Measurements from ENCODE around the gene C17orf107. TPM values are rescaled to one million over a fixed set of nuclear protein-coding genes. Genes with fewer than 3 reads are reported as not detected.

The C17orf107 gene
- total and polyA plus RNA-seq, 9 of the 15 experiments (the other 6 are each of a cell fraction or from before 2014, with no cell fraction given) = 0.05 to 0.29 (median 0.07) TPM; not detected in 4

DNA sequence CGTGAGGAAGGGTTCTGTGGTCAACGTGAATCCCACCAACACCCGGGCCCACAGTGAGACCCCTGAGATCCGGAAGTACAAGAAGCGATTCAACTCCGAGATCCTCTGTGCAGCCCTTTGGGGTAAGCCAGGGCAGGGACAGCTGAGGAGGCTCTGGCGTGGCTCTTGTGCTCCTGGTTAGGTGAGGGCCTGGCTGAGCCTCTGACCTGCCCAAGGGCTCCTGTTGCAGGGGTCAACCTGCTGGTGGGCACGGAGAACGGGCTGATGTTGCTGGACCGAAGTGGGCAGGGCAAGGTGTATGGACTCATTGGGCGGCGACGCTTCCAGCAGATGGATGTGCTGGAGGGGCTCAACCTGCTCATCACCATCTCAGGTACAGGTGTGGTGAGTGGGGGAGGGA is 4.2 kb upstream of the C17orf107 start:
- Histone ChIP-seq H3K79me2 (ENCODE audit: control insufficient read depth, insufficient read depth, low read length) (no peaks in the 10 kb centered on the region), H3K36me3 (ENCODE audit: control insufficient read depth, insufficient read depth, low read length) (peaks cover 65% of the 10 kb centered on the region; the same call in 2 of the 3 replicates), H2AFZ (ENCODE audit: low read depth, low read length) (no peak overlapping the region), H3K9me1 (ENCODE audit: control insufficient read depth, insufficient read depth, low read length) (no peaks in the 10 kb centered on the region), H4K20me1 (replicated peaks; ENCODE audit: control insufficient read depth, insufficient read depth, low read length) (no peaks in the 10 kb centered on the region), H3K9ac (ENCODE audit: insufficient read depth in 1 of 2, low read depth in 2 of 2, low read length in 2 of 2) (no peak overlapping the region), H3K4me3 (no peak overlapping the region), H3K27me3 (ENCODE audit: control insufficient read depth in 2 of 2, insufficient read depth in 2 of 2, low read length in 2 of 2) (no peaks in the 10 kb centered on the region), H3K4me2 (ENCODE audit: insufficient read depth, low read length) (no peak overlapping the region), H3K27ac (ENCODE audit: extremely low read depth, low read depth, low read length) (no peak overlapping the region), H3K9me3 (replicated peaks; ENCODE audit: control insufficient read depth, insufficient read depth, low read depth, low read length) (no peaks in the 10 kb centered on the region), H3K4me1 (replicated peaks in 1 of 2; ENCODE audit: control insufficient read depth in 2 of 2, insufficient read depth in 2 of 2, low read length in 2 of 2) (peaks cover 0 to 19% of the 10 kb centered on the region in 2 experiments; a peak in 2 of 5 replicates)
- in situ Hi-C loops (cut with MboI) = no loop called here
- no peak for ATAC-seq
- no peak for FAIRE-seq
- no peak for DNase-seq (ENCODE audit: extremely low read depth in 1 of 4, low spot score in 3 of 4)
- BruUV-seq (replicated peaks) = no TSS peak
- TF ChIP-seq POLR2G (IDR thresholded peaks at IDR 0.05; ENCODE audit: low read depth, low read length) = 0 out of 2 replicates have a peak, but pooled peaks have one; percentile 45
- no peak for TF ChIP-seq LEF1 (IDR thresholded peaks at IDR 0.05)
- intact Hi-C loops (cut with micrococcal nuclease) = no loop called here
- 97% methylated on average over 5 of the region's 13 CpGs for WGBS (ENCODE audit: insufficient coverage, low coverage, missing lambda C conversion rate)
- ChIA-PET CTCF (ENCODE audit: low intra/inter-chr PET ratio) (no interaction called here), POLR2A (no interaction called here)

DNA sequence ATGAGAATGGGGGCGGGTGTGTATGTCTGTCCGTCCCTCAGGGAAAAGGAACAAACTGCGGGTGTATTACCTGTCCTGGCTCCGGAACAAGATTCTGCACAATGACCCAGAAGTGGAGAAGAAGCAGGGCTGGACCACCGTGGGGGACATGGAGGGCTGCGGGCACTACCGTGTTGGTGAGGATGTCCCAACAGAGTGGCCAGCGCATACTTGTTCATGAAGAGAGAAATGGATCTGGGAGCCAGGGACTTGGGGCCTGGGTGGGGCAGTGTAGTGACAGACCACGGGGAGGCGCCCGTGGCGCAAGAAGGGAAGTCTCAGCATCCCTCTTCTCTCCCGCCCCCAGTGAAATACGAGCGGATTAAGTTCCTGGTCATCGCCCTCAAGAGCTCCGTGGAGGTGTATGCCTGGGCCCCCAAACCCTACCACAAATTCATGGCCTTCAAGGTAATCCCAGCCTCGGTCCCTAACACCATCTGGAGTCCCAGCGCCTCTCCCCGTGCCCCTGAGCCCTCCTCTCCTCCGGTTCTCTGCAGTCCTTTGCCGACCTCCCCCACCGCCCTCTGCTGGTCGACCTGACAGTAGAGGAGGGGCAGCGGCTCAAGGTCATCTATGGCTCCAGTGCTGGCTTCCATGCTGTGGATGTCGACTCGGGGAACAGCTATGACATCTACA is 3.5 kb upstream of the C17orf107 start:
- no peaks in the 10 kb centered on the region for H3K9me3 ChIP-seq (replicated peaks; ENCODE audit: control insufficient read depth, insufficient read depth, low read depth, low read length)
- no peak overlapping the region for H3K4me3 ChIP-seq
- peak; percentile 22 to 32 (median 29) for DNase-seq (ENCODE audit: extremely low read depth in 1 of 4, low spot score in 3 of 4)
- ATAC-seq = peak; percentile 71
- no peaks in the 10 kb centered on the region for H4K20me1 ChIP-seq (replicated peaks; ENCODE audit: control insufficient read depth, insufficient read depth, low read length)
- peaks cover 58% of the 10 kb centered on the region; the same call in 2 of the 3 replicates for H3K36me3 ChIP-seq (ENCODE audit: control insufficient read depth, insufficient read depth, low read length)
- intact Hi-C loops (cut with micrococcal nuclease) = no loop called here
- no peak overlapping the region for H2AFZ ChIP-seq (ENCODE audit: low read depth, low read length)
- TF ChIP-seq ZBTB7A (IDR thresholded peaks at IDR 0.05; ENCODE audit: borderline replicate concordance, control insufficient read depth, low read depth, low read length) (0 out of 2 replicates have a peak, but pooled peaks have one; percentile 13), NR2F6 (CRISPR knock-in tag; IDR thresholded peaks at IDR 0.05) (no peak), ESRRA (IDR thresholded peaks at IDR 0.05; ENCODE audit: borderline replicate concordance, low read depth) (peak; percentile 85), RBM22 (IDR thresholded peaks at IDR 0.05; ENCODE audit: low read depth, low read length, poor library complexity, severe bottlenecking) (peak; percentile 36), TARDBP (IDR thresholded peaks at IDR 0.05) (no peak)
- TF ChIP-seq, protein P1, sequence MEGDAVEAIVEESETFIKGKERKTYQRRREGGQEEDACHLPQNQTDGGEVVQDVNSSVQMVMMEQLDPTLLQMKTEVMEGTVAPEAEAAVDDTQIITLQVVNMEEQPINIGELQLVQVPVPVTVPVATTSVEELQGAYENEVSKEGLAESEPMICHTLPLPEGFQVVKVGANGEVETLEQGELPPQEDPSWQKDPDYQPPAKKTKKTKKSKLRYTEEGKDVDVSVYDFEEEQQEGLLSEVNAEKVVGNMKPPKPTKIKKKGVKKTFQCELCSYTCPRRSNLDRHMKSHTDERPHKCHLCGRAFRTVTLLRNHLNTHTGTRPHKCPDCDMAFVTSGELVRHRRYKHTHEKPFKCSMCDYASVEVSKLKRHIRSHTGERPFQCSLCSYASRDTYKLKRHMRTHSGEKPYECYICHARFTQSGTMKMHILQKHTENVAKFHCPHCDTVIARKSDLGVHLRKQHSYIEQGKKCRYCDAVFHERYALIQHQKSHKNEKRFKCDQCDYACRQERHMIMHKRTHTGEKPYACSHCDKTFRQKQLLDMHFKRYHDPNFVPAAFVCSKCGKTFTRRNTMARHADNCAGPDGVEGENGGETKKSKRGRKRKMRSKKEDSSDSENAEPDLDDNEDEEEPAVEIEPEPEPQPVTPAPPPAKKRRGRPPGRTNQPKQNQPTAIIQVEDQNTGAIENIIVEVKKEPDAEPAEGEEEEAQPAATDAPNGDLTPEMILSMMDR (IDR thresholded peaks at IDR 0.05 in 2 of 3, conservative IDR thresholded peaks at IDR 0.05 in 1 of 3; ENCODE audit: insufficient read depth in 2 of 3, low read depth in 1 of 3, low read length in 3 of 3) = peak; percentile 19 to 29 (median 23); a peak in 3 of 6 replicates
- TF ChIP-seq, protein P2, sequence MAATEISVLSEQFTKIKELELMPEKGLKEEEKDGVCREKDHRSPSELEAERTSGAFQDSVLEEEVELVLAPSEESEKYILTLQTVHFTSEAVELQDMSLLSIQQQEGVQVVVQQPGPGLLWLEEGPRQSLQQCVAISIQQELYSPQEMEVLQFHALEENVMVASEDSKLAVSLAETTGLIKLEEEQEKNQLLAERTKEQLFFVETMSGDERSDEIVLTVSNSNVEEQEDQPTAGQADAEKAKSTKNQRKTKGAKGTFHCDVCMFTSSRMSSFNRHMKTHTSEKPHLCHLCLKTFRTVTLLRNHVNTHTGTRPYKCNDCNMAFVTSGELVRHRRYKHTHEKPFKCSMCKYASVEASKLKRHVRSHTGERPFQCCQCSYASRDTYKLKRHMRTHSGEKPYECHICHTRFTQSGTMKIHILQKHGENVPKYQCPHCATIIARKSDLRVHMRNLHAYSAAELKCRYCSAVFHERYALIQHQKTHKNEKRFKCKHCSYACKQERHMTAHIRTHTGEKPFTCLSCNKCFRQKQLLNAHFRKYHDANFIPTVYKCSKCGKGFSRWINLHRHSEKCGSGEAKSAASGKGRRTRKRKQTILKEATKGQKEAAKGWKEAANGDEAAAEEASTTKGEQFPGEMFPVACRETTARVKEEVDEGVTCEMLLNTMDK (IDR thresholded peaks at IDR 0.05; ENCODE audit: borderline replicate concordance, insufficient read depth, low read depth, low read length, poor library complexity, severe bottlenecking) = peak; percentile 23
- ChIA-PET CTCF (ENCODE audit: low intra/inter-chr PET ratio) (no interaction called here), POLR2A (interaction anchor here (0.7 kb wide), 1 partner anchor 1255 kb away, joined by 3 read pairs; no protein-coding TSS in a partner anchor)
- H3K27me3 ChIP-seq (ENCODE audit: control insufficient read depth in 2 of 2, insufficient read depth in 2 of 2, low read length in 2 of 2) = no peaks in the 10 kb centered on the region
- H3K4me2 ChIP-seq (ENCODE audit: insufficient read depth, low read length) = no peak overlapping the region
- H3K9me1 ChIP-seq (ENCODE audit: control insufficient read depth, insufficient read depth, low read length) = no peaks in the 10 kb centered on the region
- no peak overlapping the region for H3K9ac ChIP-seq (ENCODE audit: insufficient read depth in 1 of 2, low read depth in 2 of 2, low read length in 2 of 2)
- H3K79me2 ChIP-seq (ENCODE audit: control insufficient read depth, insufficient read depth, low read length) = no peaks in the 10 kb centered on the region
- no peak overlapping the region for H3K27ac ChIP-seq (ENCODE audit: extremely low read depth, low read depth, low read length)
- 88% methylated on average over 9 of the region's 27 CpGs for WGBS (ENCODE audit: insufficient coverage, low coverage, missing lambda C conversion rate)
- peaks cover 0 to 19% of the 10 kb centered on the region in 2 experiments; a peak in 2 of 5 replicates for H3K4me1 ChIP-seq (replicated peaks in 1 of 2; ENCODE audit: control insufficient read depth in 2 of 2, insufficient read depth in 2 of 2, low read length in 2 of 2)
- BruUV-seq (replicated peaks) = TSS peak; percentile 51
- in situ Hi-C loops (cut with MboI) = no loop called here
- FAIRE-seq = no peak
